GM12801 (cell line): ENCODE data around the gene PLXNC1.

ENCODE experiments used
- TF ChIP-seq, protein P1 (sequence below): IDR thresholded peaks from one replicate; pipeline ENCODE4 v1.5.1; 2011; ENCODE audit warnings: control low read depth; ENCODE audit not compliant: insufficient read length; ENCODE audit errors: extremely low read depth

The PLXNC1 gene

DNA sequence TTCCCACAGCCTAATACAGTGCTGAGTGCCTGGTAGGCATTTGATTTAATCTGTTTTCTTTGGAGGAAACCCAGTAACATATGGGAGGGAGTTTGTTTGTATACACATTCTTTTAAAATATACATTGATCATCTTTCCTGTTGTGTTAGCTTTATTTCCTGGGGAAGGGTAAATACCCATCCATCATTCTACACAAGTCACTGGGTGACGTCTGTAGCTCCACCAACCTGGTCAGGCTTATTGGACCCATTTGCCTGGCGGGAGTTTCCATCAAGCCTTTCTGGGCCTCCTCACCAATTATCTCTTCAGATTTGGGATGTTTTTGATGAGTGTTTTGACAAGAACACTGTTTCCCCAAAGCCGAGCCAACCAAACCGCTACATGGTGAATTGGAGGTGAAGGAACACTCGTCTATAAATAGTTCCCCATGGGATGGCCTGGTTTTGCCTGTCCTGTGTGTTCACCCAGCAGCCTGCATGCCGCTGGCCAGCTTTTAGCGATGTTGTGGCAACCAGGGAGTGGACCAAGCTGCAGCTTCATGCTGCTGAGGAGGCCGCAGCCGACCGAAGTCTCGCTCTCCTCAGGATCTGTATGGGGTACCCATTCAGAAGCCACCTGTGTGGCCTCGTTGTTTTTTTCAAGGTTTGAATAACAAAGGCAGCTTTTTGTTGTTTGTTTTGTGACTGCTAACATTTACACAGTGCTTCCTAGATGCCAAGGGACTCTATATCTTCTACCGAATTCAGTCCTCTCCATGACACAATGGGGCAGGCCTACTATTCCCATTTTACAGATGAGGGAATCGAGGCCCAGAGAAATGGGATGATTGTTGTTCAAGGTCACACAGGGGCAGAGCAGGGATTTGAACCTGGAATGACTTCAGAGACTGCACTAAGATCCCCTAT is 22.6 kb downstream of the PLXNC1 start:
- TF ChIP-seq, protein P1, sequence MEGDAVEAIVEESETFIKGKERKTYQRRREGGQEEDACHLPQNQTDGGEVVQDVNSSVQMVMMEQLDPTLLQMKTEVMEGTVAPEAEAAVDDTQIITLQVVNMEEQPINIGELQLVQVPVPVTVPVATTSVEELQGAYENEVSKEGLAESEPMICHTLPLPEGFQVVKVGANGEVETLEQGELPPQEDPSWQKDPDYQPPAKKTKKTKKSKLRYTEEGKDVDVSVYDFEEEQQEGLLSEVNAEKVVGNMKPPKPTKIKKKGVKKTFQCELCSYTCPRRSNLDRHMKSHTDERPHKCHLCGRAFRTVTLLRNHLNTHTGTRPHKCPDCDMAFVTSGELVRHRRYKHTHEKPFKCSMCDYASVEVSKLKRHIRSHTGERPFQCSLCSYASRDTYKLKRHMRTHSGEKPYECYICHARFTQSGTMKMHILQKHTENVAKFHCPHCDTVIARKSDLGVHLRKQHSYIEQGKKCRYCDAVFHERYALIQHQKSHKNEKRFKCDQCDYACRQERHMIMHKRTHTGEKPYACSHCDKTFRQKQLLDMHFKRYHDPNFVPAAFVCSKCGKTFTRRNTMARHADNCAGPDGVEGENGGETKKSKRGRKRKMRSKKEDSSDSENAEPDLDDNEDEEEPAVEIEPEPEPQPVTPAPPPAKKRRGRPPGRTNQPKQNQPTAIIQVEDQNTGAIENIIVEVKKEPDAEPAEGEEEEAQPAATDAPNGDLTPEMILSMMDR = no peak

- TF ChIP-seq, protein P1 = no peak
These were observed 23.2 kb downstream of the PLXNC1 start for GRCh38 chr12:94171595-94171930.

DNA sequence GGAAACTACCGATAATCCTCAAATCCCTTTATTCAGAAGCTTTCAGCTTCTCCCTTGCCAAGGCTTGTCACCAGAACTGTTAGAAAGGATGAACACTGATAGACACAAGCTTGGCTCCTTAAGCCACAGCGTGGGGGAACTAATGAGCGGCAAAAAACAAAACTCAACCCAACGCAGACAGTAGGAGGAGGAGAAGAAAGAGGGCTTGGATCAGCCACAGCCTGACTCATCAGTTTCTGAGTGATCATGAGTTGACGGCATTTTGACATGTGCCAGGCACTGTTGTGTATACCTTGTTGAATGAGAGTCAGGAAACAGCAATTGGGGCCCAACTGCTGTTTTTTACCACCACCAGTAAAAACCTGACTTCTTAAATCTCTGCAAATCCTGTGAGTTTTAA is 23.7 kb downstream of the PLXNC1 start:
- TF ChIP-seq, protein P1 = no peak

DNA sequence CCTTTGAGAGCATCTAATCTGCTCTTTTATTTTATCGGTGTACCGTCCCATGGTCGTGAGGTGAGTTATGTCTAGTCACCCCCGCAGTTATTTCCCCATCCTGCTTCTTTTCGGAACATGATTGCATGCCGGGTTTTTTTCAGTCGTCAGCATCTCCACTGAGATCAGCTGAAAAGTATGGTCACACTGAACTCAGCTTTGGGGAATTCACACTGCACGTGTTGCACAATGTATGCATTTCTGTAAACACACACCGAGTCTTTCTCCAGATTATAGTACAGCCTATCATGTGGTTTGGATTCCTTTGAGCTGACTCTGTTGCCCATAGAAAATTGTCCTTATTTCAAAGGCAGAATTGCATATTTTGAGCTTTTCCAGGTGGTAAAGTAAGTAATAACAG is 24.6 kb downstream of the PLXNC1 start:
- TF ChIP-seq, protein P1 = no peak

GRCh38 chr12:94173660-94174265 is 25.4 kb downstream of the PLXNC1 start:
- TF ChIP-seq, protein P1 = no peak

DNA sequence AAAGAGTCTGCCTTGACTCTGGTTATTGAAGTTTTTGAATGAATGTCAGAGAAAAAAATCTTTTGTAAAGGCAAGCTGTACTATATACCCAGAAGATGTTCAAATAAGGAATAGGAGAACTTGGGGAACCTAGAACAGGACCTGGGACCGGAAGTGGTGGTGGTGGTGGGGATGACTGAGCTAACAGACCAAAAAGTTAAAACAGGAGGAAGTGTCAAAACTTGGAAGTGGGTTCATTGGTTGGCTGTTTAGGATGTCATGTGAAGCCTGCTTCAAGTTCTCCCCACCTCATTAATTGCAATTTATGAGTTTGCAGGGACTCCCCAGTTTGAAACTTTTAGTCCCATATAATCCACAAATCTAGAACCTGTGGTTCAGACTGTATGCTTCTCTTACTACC is 26.2 kb downstream of the PLXNC1 start:
- TF ChIP-seq, protein P1 = no peak

GRCh38 chr12:94175763-94176668 is 27.6 kb downstream of the PLXNC1 start:
- TF ChIP-seq, protein P1 = no peak
